ENCODE results near the gene ALCAM. TPM values are rescaled to one million over a fixed set of nuclear protein-coding genes. Genes with fewer than 3 reads are reported as not detected.

Gene ALCAM
- total RNA-seq, result 160 and 311 TPM in 2 replicates

GRCh38 chr3:105366326-105367062 lies at the start of gene ALCAM:
Gene ALCAM, plus strand, starts transcription at chr3:105366909.

